Endothelial cell of umbilical vein (primary cell): Measurements from ENCODE around the gene SMIM36. TPM values are rescaled to one million over a fixed set of nuclear protein-coding genes. Genes with fewer than 3 reads are reported as not detected.

Experiments used
- BruUV-seq: library from RNA; stranded (reverse); fragments of 400-500 nt; replicated peaks from 2 replicates; lab custom pipeline; 2021; lab: Mats Ljungman, UMichigan
- CTCF ChIA-PET: fragments of 300-600, 350-600 bp; sonication (Branson Sonifier 250); formaldehyde crosslinking; loops from one replicate; lab custom pipeline; 2021; ENCODE audit warnings: antibody characterized with exemption, inconsistent platforms; lab: Charles Lee
- POLR2A ChIA-PET: fragments of 300-600, 350-600 bp; sonication (Branson Sonifier 250); formaldehyde crosslinking; loops from one replicate; lab custom pipeline; 2021; ENCODE audit warnings: antibody characterized with exemption, inconsistent platforms; lab: Charles Lee
- DNase-seq: peaks from one replicate; pipeline ENCODE4 v3.0.0-alpha.2; 2011; ENCODE audit warnings: low read depth, low spot score
- FAIRE-seq: peaks from 2 replicates; lab custom pipeline; 2011; peaks lifted over from hg19 to GRCh38; lab: Jason Lieb, UNC
- H2AFZ ChIP-seq: 2 replicates; pipeline ENCODE4 v1.6.0; 2012; ENCODE audit warnings: low read depth, low read length, control low read depth, inconsistent platforms
- H3K27ac ChIP-seq: 2 replicates; pipeline ENCODE4 v1.5.1; 2011; ENCODE audit warnings: low read depth, mild to moderate bottlenecking, control low read depth, low read length, moderate library complexity; ENCODE audit not compliant: insufficient read depth
- H3K27me3 ChIP-seq, 2 experiments: 2 replicates each; pipeline versions ENCODE4 v1.6.0 to v1.6.1; 2011; ENCODE audit warnings: low read length in 2 of 2, mixed read lengths in 1 of 2; ENCODE audit not compliant: control insufficient read depth in 2 of 2, insufficient read depth in 2 of 2
- H3K36me3 ChIP-seq, 2 experiments: 2 replicates in 1 of 2; 3 replicates in 1 of 2; pipeline ENCODE4 v1.5.1; 2011; ENCODE audit warnings: low read length in 2 of 2, mild to moderate bottlenecking in 1 of 2, moderate library complexity in 1 of 2; ENCODE audit not compliant: control insufficient read depth in 2 of 2, insufficient read depth in 2 of 2; ENCODE audit errors: extremely low read depth in 1 of 2
- H3K4me1 ChIP-seq: 3 replicates; pipeline ENCODE4 v1.5.1; 2011; ENCODE audit warnings: mild to moderate bottlenecking, low read length; ENCODE audit not compliant: control insufficient read depth, insufficient read depth; ENCODE audit errors: extremely low read depth
- H3K4me2 ChIP-seq: 2 replicates; pipeline ENCODE4 v1.6.1; 2011; ENCODE audit warnings: low read length, control low read depth, mixed read lengths; ENCODE audit not compliant: insufficient read depth
- H3K4me3 ChIP-seq, 3 experiments: fragments of 200-600 bp in 1 of 3; sonication (generic), shearing (Covaris generic) in 1 of 3; replicated peaks in 1 of 3; 2 replicates each; pipeline ENCODE4 v1.5.1; 2011 to 2016; ENCODE audit warnings: control low read depth in 3 of 3, low read length in 3 of 3, mild to moderate bottlenecking in 2 of 3, inconsistent platforms in 1 of 3, low read depth in 1 of 3, moderate library complexity in 1 of 3; ENCODE audit not compliant: insufficient read depth in 1 of 3
- H3K79me2 ChIP-seq: 2 replicates; pipeline ENCODE4 v1.6.0; 2012; ENCODE audit warnings: low read length, inconsistent platforms; ENCODE audit not compliant: control insufficient read depth, insufficient read depth
- H3K9ac ChIP-seq: replicated peaks from 2 replicates; pipeline ENCODE3; 2011; ENCODE audit warnings: low read length, control low read depth; ENCODE audit not compliant: insufficient read depth; ENCODE audit errors: extremely low read depth
- H3K9me1 ChIP-seq: replicated peaks from 3 replicates; pipeline ENCODE4 v1.6.0; 2011; ENCODE audit warnings: mild to moderate bottlenecking, low read length; ENCODE audit not compliant: control insufficient read depth, insufficient read depth; ENCODE audit errors: extremely low read depth
- H3K9me3 ChIP-seq: replicated peaks from 2 replicates; pipeline ENCODE4 v1.5.1; 2012; ENCODE audit warnings: low read length, inconsistent platforms; ENCODE audit not compliant: control insufficient read depth, insufficient read depth
- H4K20me1 ChIP-seq: replicated peaks from 2 replicates; pipeline ENCODE3; 2011; ENCODE audit warnings: mild to moderate bottlenecking, low read length; ENCODE audit not compliant: control insufficient read depth, insufficient read depth; ENCODE audit errors: extremely low read depth
- EZH2 ChIP-seq: IDR thresholded peaks from 2 replicates; pipeline ENCODE4 v1.6.1; 2012; ENCODE audit warnings: borderline replicate concordance, low read depth, mild to moderate bottlenecking, moderate library complexity, low read length, inconsistent platforms; ENCODE audit not compliant: severe bottlenecking
- FOS ChIP-seq: IDR thresholded peaks from 2 replicates; pipeline ENCODE4 v1.6.1; 2011; ENCODE audit warnings: mild to moderate bottlenecking, low read length, moderate library complexity, borderline replicate concordance; ENCODE audit not compliant: insufficient read depth
- GATA2 ChIP-seq: IDR thresholded peaks from 2 replicates; pipeline ENCODE4 v1.7.0; 2011; ENCODE audit warnings: low read depth, mild to moderate bottlenecking, moderate library complexity, mixed read lengths, low read length; ENCODE audit not compliant: insufficient read length, insufficient read depth
- JUN ChIP-seq: IDR thresholded peaks from 2 replicates; pipeline ENCODE4 v1.6.1; 2011; ENCODE audit warnings: borderline replicate concordance, low read depth; ENCODE audit not compliant: insufficient read length, insufficient read depth
- MYC ChIP-seq: IDR thresholded peaks from one replicate; pipeline ENCODE4 v1.6.1; 2011; ENCODE audit warnings: mild to moderate bottlenecking, low read depth, low read length
- POLR2A ChIP-seq: IDR thresholded peaks from 2 replicates; pipeline ENCODE4 v1.6.1; 2012; ENCODE audit warnings: low read depth, mild to moderate bottlenecking, control low read depth, low read length
- POLR2AphosphoS5 ChIP-seq: IDR thresholded peaks from 2 replicates; pipeline ENCODE4 v1.6.1; 2012; ENCODE audit warnings: low read depth, mild to moderate bottlenecking, control low read depth, low read length, moderate library complexity; ENCODE audit not compliant: insufficient read depth
- dilution Hi-C: fragments of 300-500 bp; cut with MboI; formaldehyde crosslinking; loops from one replicate; pipeline ENCODE4 v1.15.0; 2019; ENCODE audit warnings: low sequenced_read_pairs; ENCODE audit not compliant: extremely low pct_ligation_motif_present
- intact Hi-C: fragments of 100-400 bp; cut with micrococcal nuclease; formaldehyde crosslinking; loops from one replicate; pipeline ENCODE4 v1.10.0; 2022
- polyA plus RNA-seq, 4 experiments: library from polyadenylated mRNA; depleted of rRNA in 3 of 4; stranded (reverse) in 3 of 4; unstranded in 1 of 4; fragments of >200 nt; gene quantifications; 2 replicates each; pipeline versions ENCODE4 v1.2.1 to v1.2.3, GENCODE V29; 2011 to 2012; ENCODE audit warnings: missing spikeins in 1 of 4
- total RNA-seq: library from RNA; stranded (reverse); gene quantifications from 2 replicates; pipeline ENCODE4 v1.2.3, GENCODE V29; 2021
- TF ChIP-seq, protein P1 (sequence below), 2 donors: IDR thresholded peaks; 1 replicate in 1 of 2; 2 replicates in 1 of 2; pipeline ENCODE4 v1.5.1; 2011; ENCODE audit warnings: low read length in 2 of 2, mild to moderate bottlenecking in 2 of 2, moderate library complexity in 2 of 2, control low read depth in 1 of 2, inconsistent platforms in 1 of 2, low read depth in 1 of 2; ENCODE audit not compliant: insufficient read depth in 1 of 2; ENCODE audit errors: extremely low read depth in 1 of 2
- TF ChIP-seq, protein P2 (sequence below): IDR thresholded peaks from 2 replicates; pipeline ENCODE4 v1.6.1; 2011; ENCODE audit not compliant: insufficient read depth, insufficient read length

SMIM36 gene
- total and polyA plus RNA-seq, 2 donors (not counting 3 experiments of a cell fraction or from before 2014, with no cell fraction given), result not detected

- no peak overlapping the region for H2AFZ ChIP-seq
- DNase-seq (no peak), FAIRE-seq (no peak)
- H3K4me2 ChIP-seq, result no peak overlapping the region
- H3K79me2 ChIP-seq, result no peaks in the 10 kb centered on the region
- H3K36me3 ChIP-seq, result no peaks in the 10 kb centered on the region
- no peak overlapping the region for H3K27ac ChIP-seq
- dilution Hi-C loops (no loop called here), intact Hi-C loops (no loop called here)
- no peaks in the 10 kb centered on the region for H3K9me1 ChIP-seq
- H3K27me3 ChIP-seq, result no peaks in the 10 kb centered on the region
- CTCF ChIA-PET, result interaction anchor here (1.2 kb wide), 1 partner anchor 24 kb away, joined by 4 read pairs; no protein-coding TSS in a partner anchor
- no peak overlapping the region for H3K4me3 ChIP-seq
- H3K9ac ChIP-seq, result no peak overlapping the region
- H4K20me1 ChIP-seq, result no peaks in the 10 kb centered on the region
- no TSS peak for BruUV-seq
- H3K4me1 ChIP-seq, result no peaks in the 10 kb centered on the region
- no peaks in the 10 kb centered on the region for H3K9me3 ChIP-seq
- POLR2A ChIA-PET, result no interaction called here
- TF ChIP-seq EZH2 (no peak), FOS (no peak), POLR2AphosphoS5 (no peak), POLR2A (no peak), JUN (no peak), GATA2 (no peak), MYC (no peak)
- TF ChIP-seq, protein P1, sequence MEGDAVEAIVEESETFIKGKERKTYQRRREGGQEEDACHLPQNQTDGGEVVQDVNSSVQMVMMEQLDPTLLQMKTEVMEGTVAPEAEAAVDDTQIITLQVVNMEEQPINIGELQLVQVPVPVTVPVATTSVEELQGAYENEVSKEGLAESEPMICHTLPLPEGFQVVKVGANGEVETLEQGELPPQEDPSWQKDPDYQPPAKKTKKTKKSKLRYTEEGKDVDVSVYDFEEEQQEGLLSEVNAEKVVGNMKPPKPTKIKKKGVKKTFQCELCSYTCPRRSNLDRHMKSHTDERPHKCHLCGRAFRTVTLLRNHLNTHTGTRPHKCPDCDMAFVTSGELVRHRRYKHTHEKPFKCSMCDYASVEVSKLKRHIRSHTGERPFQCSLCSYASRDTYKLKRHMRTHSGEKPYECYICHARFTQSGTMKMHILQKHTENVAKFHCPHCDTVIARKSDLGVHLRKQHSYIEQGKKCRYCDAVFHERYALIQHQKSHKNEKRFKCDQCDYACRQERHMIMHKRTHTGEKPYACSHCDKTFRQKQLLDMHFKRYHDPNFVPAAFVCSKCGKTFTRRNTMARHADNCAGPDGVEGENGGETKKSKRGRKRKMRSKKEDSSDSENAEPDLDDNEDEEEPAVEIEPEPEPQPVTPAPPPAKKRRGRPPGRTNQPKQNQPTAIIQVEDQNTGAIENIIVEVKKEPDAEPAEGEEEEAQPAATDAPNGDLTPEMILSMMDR (IDR thresholded peaks at IDR 0.05; ENCODE audit: extremely low read depth in 1 of 2, insufficient read depth in 1 of 2, low read depth in 1 of 2, low read length in 2 of 2), result no peak
- TF ChIP-seq, protein P2, sequence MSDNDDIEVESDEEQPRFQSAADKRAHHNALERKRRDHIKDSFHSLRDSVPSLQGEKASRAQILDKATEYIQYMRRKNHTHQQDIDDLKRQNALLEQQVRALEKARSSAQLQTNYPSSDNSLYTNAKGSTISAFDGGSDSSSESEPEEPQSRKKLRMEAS, result no peak
These were observed 20.9 kb downstream of the SMIM36 start for GRCh38 chr17:55490376-55490775.
